Transverse colon (tissue), 4 donors: ENCODE measurements around the gene GDF7. TPM values are rescaled to one million over a fixed set of nuclear protein-coding genes. Genes with fewer than 3 reads are reported as not detected.

Source experiments
- DNase-seq: peaks from one replicate; pipeline ENCODE4 v3.0.0-alpha.2; 2019
- H3K27ac ChIP-seq, 4 donors: fragments of 200-600 bp; sonication (generic); 2 replicates each; pipeline ENCODE4 v1.5.1; 2016 to 2018; ENCODE audit warnings: inconsistent platforms in 4 of 4
- H3K27me3 ChIP-seq: fragments of 200-600 bp; sonication (generic); 2 replicates; pipeline ENCODE4 v1.5.1; 2017; ENCODE audit warnings: inconsistent platforms
- H3K36me3 ChIP-seq, 4 donors: fragments of 200-600 bp; sonication (generic); 2 replicates each; pipeline ENCODE4 v1.5.1; 2017 to 2019; ENCODE audit warnings: inconsistent platforms in 4 of 4
- H3K4me1 ChIP-seq, 4 donors: fragments of 200-600 bp; sonication (generic); 2 replicates each; pipeline ENCODE4 v1.5.1; 2017 to 2020; ENCODE audit warnings: inconsistent platforms in 4 of 4
- H3K4me3 ChIP-seq, 4 donors: fragments of 200-600 bp; sonication (generic); 1 replicate in 1 of 4; 2 replicates in 3 of 4; pipeline versions ENCODE4 v1.5.1 to v1.6.1; 2017 to 2019; ENCODE audit warnings: inconsistent platforms in 4 of 4
- H3K9me3 ChIP-seq, 2 donors: fragments of 200-600 bp; sonication (generic); 2 replicates each; pipeline ENCODE4 v1.5.1; 2017 to 2019; ENCODE audit warnings: inconsistent platforms in 2 of 2
- CTCF ChIP-seq, 5 experiments: fragments of 200-600 bp in 3 of 5; fragments of 450-650 bp in 2 of 5; sonication (generic) in 3 of 5; IDR thresholded peaks; 1 replicate in 2 of 5; 2 replicates in 3 of 5; pipeline ENCODE4 v1.5.1; 2016 to 2017; ENCODE audit warnings: antibody characterized with exemption in 5 of 5, inconsistent platforms in 3 of 5, mild to moderate bottlenecking in 2 of 5, moderate library complexity in 1 of 5
- EP300 ChIP-seq: sonication (generic); formaldehyde crosslinking; IDR thresholded peaks from one replicate; pipeline ENCODE4 v1.6.1; 2017; ENCODE audit warnings: antibody characterized with exemption, low read depth
- POLR2A ChIP-seq: fragments of 450-650 bp; IDR thresholded peaks from one replicate; pipeline ENCODE4 v1.6.1; 2016; ENCODE audit warnings: antibody characterized with exemption, mild to moderate bottlenecking, moderate library complexity
- POLR2AphosphoS5 ChIP-seq, 3 donors: sonication (generic); formaldehyde crosslinking; IDR thresholded peaks; one replicate each; pipeline ENCODE4 v1.6.1; 2016; ENCODE audit warnings: antibody characterized with exemption in 3 of 3
- WGBS, 2 donors: methylation state at CpG; one replicate each; pipeline ENCODE4 v1.1.5; 2018; ENCODE audit warnings: low coverage in 1 of 2; 5-methylcytosine and 5-hydroxymethylcytosine counted together
- in situ Hi-C, 4 donors: fragments of 200-750 bp; cut with MboI; loops; one replicate each; pipeline versions ENCODE4 v1.15.0 to v1.15.1; 2017; ENCODE audit warnings: low sequenced_read_pairs in 3 of 4, low pct_ligation_motif_present in 1 of 4, low pct_unique_long_range_greater_than_20kb in 1 of 4
- intact Hi-C: fragments of 100-400 bp; cut with DNase I; formaldehyde crosslinking; loops from one replicate; pipeline ENCODE4 v1.15.1; 2023; ENCODE audit warnings: low total_unique reads
- total RNA-seq, 4 donors: library from RNA; depleted of rRNA; stranded (reverse); fragments of >200 nt; gene quantifications; one replicate each; pipeline ENCODE4 v1.1.0, GENCODE V29; 2016

The GDF7 gene
- total RNA-seq, 4 donors from 2014 or later: 0.20 to 1.1 (median 0.58) TPM

GRCh38 chr2:20625491-20626391, 41.2 kb upstream of the GDF7 start:
- no peaks in the 10 kb centered on the region for H3K9me3 ChIP-seq
- peak overlapping the region in 2 of 4 donors; percentile 43 to 53 for H3K27ac ChIP-seq
- WGBS, 2 donors: 74 to 79% methylated on average over 7 to 19 of the region's 19 CpGs
- peaks cover 0 to 34% (median 3%) of the 10 kb centered on the region in 4 donors for H3K36me3 ChIP-seq
- H3K27me3 ChIP-seq: no peaks in the 10 kb centered on the region
- intact Hi-C loops: no loop called here
- peaks cover 0 to under 1% (median 0%) of the 10 kb centered on the region in 4 donors for H3K4me1 ChIP-seq
- TF ChIP-seq POLR2A: no peak
- no peak for TF ChIP-seq CTCF (IDR thresholded peaks at IDR 0.05)
- TF ChIP-seq POLR2AphosphoS5 (IDR thresholded peaks at IDR 0.05): no peak
- TF ChIP-seq EP300: no peak
- no peak for DNase-seq
- in situ Hi-C loops: loop anchor here in 2 of 4 donors (25.0 kb wide), 2 partner anchors 188 to 738 kb away; partner anchors contain the start of gene RHOB (in 1 of the 2)
- no peak overlapping the region for H3K4me3 ChIP-seq

- no peaks in the 10 kb centered on the region for H3K9me3 ChIP-seq
- no peaks in the 10 kb centered on the region for H3K27me3 ChIP-seq
- no peak overlapping the region for H3K4me3 ChIP-seq
- peaks cover 0 to 32% (median 3%) of the 10 kb centered on the region in 4 donors for H3K36me3 ChIP-seq
- H3K4me1 ChIP-seq: no peaks in the 10 kb centered on the region
- peak overlapping the region in 2 of 4 donors; percentile 17 to 53 for H3K27ac ChIP-seq
- 100% methylated on average over 2 of the region's 2 CpGs; no CpG with 5 or more reads in 1 of the 2 donors for WGBS, 2 donors
- no peak for DNase-seq
- in situ Hi-C loops (loop anchor here in 2 of 4 donors (25.0 kb wide), 2 partner anchors 189 to 739 kb away; partner anchors contain the start of gene RHOB (in 1 of the 2)), intact Hi-C loops (no loop called here)
- TF ChIP-seq POLR2A: no peak
- TF ChIP-seq POLR2AphosphoS5 (IDR thresholded peaks at IDR 0.05): no peak
- no peak for TF ChIP-seq EP300
- no peak for TF ChIP-seq CTCF (IDR thresholded peaks at IDR 0.05)
Observed at GRCh38 chr2:20626392-20626697, 40.6 kb upstream of the GDF7 start.

DNA sequence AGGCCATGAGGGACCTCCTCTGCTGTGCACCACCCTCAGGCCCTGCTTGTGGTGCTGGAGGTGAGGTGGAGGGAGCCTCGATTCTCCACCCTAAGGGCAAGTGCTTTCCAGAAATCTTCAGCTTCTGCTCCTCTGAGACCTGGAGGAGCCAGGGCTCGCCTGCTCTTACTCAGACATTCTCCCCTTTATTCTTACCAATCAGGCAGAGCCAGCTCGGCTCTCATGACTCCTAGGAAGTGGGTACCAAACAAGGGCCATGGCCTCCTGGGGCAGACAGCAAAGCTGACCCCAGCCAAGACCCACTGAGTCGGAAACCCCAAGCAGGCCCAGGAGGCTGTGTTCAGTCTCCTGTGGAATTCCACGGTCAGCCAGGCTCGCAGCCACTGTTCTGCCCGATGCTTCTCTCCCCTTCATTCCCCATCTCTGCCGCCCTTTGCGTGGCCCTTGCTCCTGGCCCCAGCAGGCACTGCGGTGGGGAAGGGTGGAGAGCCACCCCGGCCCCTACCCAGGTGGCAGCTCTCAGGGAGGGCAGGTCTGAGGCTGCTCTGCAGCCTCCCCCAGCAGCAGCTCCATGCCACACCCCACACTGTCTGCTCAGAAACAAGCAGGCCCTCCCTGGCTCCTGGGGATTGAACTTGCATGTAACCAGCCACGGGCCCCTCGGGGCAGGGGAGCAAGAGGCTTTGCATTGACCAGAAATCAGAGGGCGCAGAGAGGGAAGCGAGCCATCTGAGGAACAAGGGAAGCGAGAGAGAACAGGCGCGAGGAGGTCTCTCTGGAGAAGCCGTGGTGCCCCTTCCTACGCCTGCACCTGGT, 40.0 kb upstream of the GDF7 start:
- DNase-seq: no peak
- no peaks in the 10 kb centered on the region for H3K27me3 ChIP-seq
- WGBS, 2 donors: 90 to 93% methylated on average over 9 to 20 of the region's 20 CpGs
- in situ Hi-C loops: loop anchor here in 2 of 4 donors (25.0 kb wide), 2 partner anchors 190 to 740 kb away; partner anchors contain the start of gene RHOB (in 1 of the 2)
- peaks cover 0 to 28% (median 2%) of the 10 kb centered on the region in 4 donors for H3K36me3 ChIP-seq
- intact Hi-C loops: no loop called here
- H3K4me1 ChIP-seq: no peaks in the 10 kb centered on the region
- no peak overlapping the region for H3K4me3 ChIP-seq
- peak overlapping the region in 2 of 4 donors; percentile 17 to 53 for H3K27ac ChIP-seq
- TF ChIP-seq EP300 (no peak), POLR2AphosphoS5 (IDR thresholded peaks at IDR 0.05) (no peak), POLR2A (no peak), CTCF (IDR thresholded peaks at IDR 0.05) (no peak)
- H3K9me3 ChIP-seq: no peaks in the 10 kb centered on the region
